HepG2 (cell line): ENCODE results near the gene CCM2. TPM values are rescaled to one million over a fixed set of nuclear protein-coding genes. Genes with fewer than 3 reads are reported as not detected.
"Not testable (repeated sequence)": the region's sequence is repeated elsewhere in the genome, so short reads cannot be mapped to it uniquely, and the experiment has no call there.

Source experiments
- ATAC-seq: fragments of 200-7000 bp; cut with Tn5 transposase; 3 replicates; pipeline ENCODE4 v1.9.1; 2020; ENCODE audit warnings: mild to moderate bottlenecking, moderate library complexity
- BruUV-seq: library from RNA; stranded (reverse); fragments of 400-500 nt; replicated peaks from 2 replicates; lab custom pipeline; 2021; lab: Mats Ljungman, UMichigan
- CTCF ChIA-PET: fragments of 300-600 bp; formaldehyde crosslinking; extraction: SDS; loops from one replicate; lab custom pipeline; 2021; ENCODE audit warnings: low total read pairs, inconsistent platforms, low intra/inter-chr PET ratio; lab: Yijun Ruan, JAX
- POLR2A ChIA-PET: fragments of 350-600 bp; sonication (Branson Sonifier 250); formaldehyde crosslinking; loops from one replicate; lab custom pipeline; 2020; ENCODE audit warnings: antibody characterized with exemption, inconsistent platforms; lab: Yijun Ruan, JAX
- DNase-seq: peaks from one replicate; pipeline ENCODE4 v3.0.0-alpha.2; 2015; ENCODE audit warnings: low spot score
- FAIRE-seq: peaks from 3 replicates; lab custom pipeline; 2011; peaks lifted over from hg19 to GRCh38; lab: Jason Lieb, UNC
- H2AFZ ChIP-seq: one replicate; pipeline ENCODE4 v1.6.1; 2011; ENCODE audit warnings: low read length, inconsistent platforms
- H3K27ac ChIP-seq: fragments of 300-600 bp; 3 replicates; pipeline ENCODE4 v1.8.0; 2011; ENCODE audit warnings: mixed run types, mild to moderate bottlenecking, mixed read lengths, low read length, inconsistent platforms; ENCODE audit not compliant: insufficient read depth; ENCODE audit errors: extremely low read length
- H3K27me3 ChIP-seq, 2 experiments: fragments of 200-600 bp in 1 of 2; 2 replicates in 1 of 2; 3 replicates in 1 of 2; pipeline versions ENCODE4 v1.6.0 to v1.8.0; 2011; ENCODE audit warnings: low read length in 2 of 2, mild to moderate bottlenecking in 2 of 2, moderate library complexity in 2 of 2, inconsistent platforms in 1 of 2; ENCODE audit not compliant: insufficient read depth in 2 of 2, control insufficient read depth in 1 of 2
- H3K36me3 ChIP-seq, 2 experiments: fragments of 200-600 bp in 1 of 2; replicated peaks in 1 of 2; 2 replicates in 1 of 2; 3 replicates in 1 of 2; pipeline versions ENCODE4 v1.5.1 to v1.8.0; 2011; ENCODE audit warnings: low read length in 2 of 2, inconsistent platforms in 1 of 2; ENCODE audit not compliant: insufficient read depth in 2 of 2, control insufficient read depth in 1 of 2
- H3K4me1 ChIP-seq: 2 replicates; pipeline ENCODE4 v1.5.1; 2012; ENCODE audit warnings: low read length, inconsistent platforms; ENCODE audit not compliant: insufficient read depth
- H3K4me2 ChIP-seq: 2 replicates; pipeline ENCODE4 v1.6.0; 2011; ENCODE audit warnings: low read depth, low read length, inconsistent platforms
- H3K4me3 ChIP-seq, 3 experiments: fragments of 200-600 bp in 1 of 3; sonication (generic), shearing (Covaris generic) in 1 of 3; replicated peaks in 1 of 3; 2 replicates each; pipeline ENCODE4 v1.5.1; 2011 to 2016; ENCODE audit warnings: low read length in 3 of 3, inconsistent platforms in 2 of 3, low read depth in 2 of 3, mild to moderate bottlenecking in 2 of 3, control low read depth in 1 of 3, mixed read lengths in 1 of 3; ENCODE audit not compliant: insufficient read depth in 1 of 3
- H3K79me2 ChIP-seq: one replicate; pipeline ENCODE4 v1.6.1; 2011; ENCODE audit warnings: low read length, inconsistent platforms; ENCODE audit not compliant: insufficient read depth
- H3K9ac ChIP-seq: 2 replicates; pipeline ENCODE4 v1.6.0; 2011; ENCODE audit warnings: mild to moderate bottlenecking, low read depth, low read length, inconsistent platforms; ENCODE audit not compliant: insufficient read depth
- H3K9me3 ChIP-seq: 2 replicates; pipeline ENCODE4 v1.5.1; 2012; ENCODE audit warnings: mild to moderate bottlenecking, low read length
- H4K20me1 ChIP-seq: 2 replicates; pipeline ENCODE4 v1.6.0; 2011; ENCODE audit warnings: inconsistent platforms, mild to moderate bottlenecking, low read length, moderate library complexity; ENCODE audit not compliant: insufficient read depth
- ELK4 ChIP-seq: sonication (generic); formaldehyde crosslinking; IDR thresholded peaks from 2 replicates; pipeline ENCODE4 v1.9.0; 2021; ENCODE audit warnings: missing genetic modification reagents, borderline replicate concordance
- ZNF563 ChIP-seq: sonication (generic); formaldehyde crosslinking; IDR thresholded peaks from 2 replicates; pipeline ENCODE4 v1.8.0; 2022; ENCODE audit warnings: mild to moderate bottlenecking, moderate library complexity, missing genetic modification reagents
- ZNF652 ChIP-seq: IDR thresholded peaks from 2 replicates; pipeline ENCODE4 v1.6.1; 2016; ENCODE audit warnings: low read depth, borderline replicate concordance
- ZNF788 ChIP-seq: sonication (generic); formaldehyde crosslinking; IDR thresholded peaks from 2 replicates; pipeline ENCODE4 v1.5.0; 2020; ENCODE audit warnings: mild to moderate bottlenecking, missing genetic modification reagents, borderline replicate concordance
- WGBS: methylation state at CpG from one replicate; pipeline ENCODE4 v1.1.6; 2017; ENCODE audit warnings: low lambda C conversion rate; 5-methylcytosine and 5-hydroxymethylcytosine counted together
- in situ Hi-C: cut with HindIII; loops from 2 replicates; pipeline ENCODE4 v1.10.0; 2017; ENCODE audit warnings: low pct_unique_long_range_greater_than_20kb; ENCODE audit not compliant: extremely low pct_ligation_motif_present
- intact Hi-C: fragments of 100-400 bp; cut with micrococcal nuclease; formaldehyde crosslinking; loops from one replicate; pipeline ENCODE4 v1.10.0; 2022; ENCODE audit not compliant: unreplicated experiment
- polyA plus RNA-seq, 8 experiments: library from polyadenylated mRNA; depleted of rRNA in 3 of 8; stranded (reverse) in 7 of 8; unstranded in 1 of 8; fragments of >200 nt; fragmentation: Illumina TruSeq in 4 of 8; extraction: Trizol in 4 of 8; gene quantifications; 2 replicates each; pipeline versions ENCODE4 v1.2.1 to v1.2.3, GENCODE V29; 2011 to 2016; ENCODE audit warnings: low read depth in 4 of 8, missing spikeins in 1 of 8, mixed read lengths in 1 of 8; ENCODE audit not compliant: insufficient read depth in 1 of 8
- total RNA-seq, 5 experiments: library from RNA; depleted of rRNA; stranded (reverse); fragments of >200 nt; fragmentation: Illumina TruSeq; extraction: Trizol; gene quantifications; 2 replicates each; pipeline ENCODE4 v1.2.3, GENCODE V29; 2016; ENCODE audit warnings: low read depth in 1 of 5

Gene CCM2
- total and polyA plus RNA-seq, 2 of the 13 experiments (the other 11 are each of a cell fraction or from before 2014, with no cell fraction given): 13.7 to 15.8 TPM

GRCh38 chr7:44992004-44992795 is 7.8 kb upstream of the CCM2 start:
- H3K36me3 ChIP-seq, BruUV-seq, ATAC-seq, H3K9ac ChIP-seq, FAIRE-seq, POLR2A ChIA-PET, in situ Hi-C loops, H3K79me2 ChIP-seq, H3K27ac ChIP-seq, intact Hi-C loops, DNase-seq, H3K9me3 ChIP-seq, CTCF ChIA-PET, H3K4me3 ChIP-seq, H4K20me1 ChIP-seq, H2AFZ ChIP-seq, H3K27me3 ChIP-seq, H3K4me2 ChIP-seq: not testable (repeated sequence)
- 76% methylated on average over 14 of the region's 21 CpGs for WGBS
- peak; percentile 72; the same call in 1 of the 2 replicates for TF ChIP-seq ZNF652 (CRISPR knock-in tag)
- peaks cover 22% of the 10 kb centered on the region for H3K4me1 ChIP-seq

GRCh38 chr7:44994877-44995554 is 5.0 kb upstream of the CCM2 start:
- Histone ChIP-seq H3K27me3 (no peaks in the 10 kb centered on the region), H3K4me3 (no peak overlapping the region), H3K9ac (no peak overlapping the region), H3K9me3 (no peaks in the 10 kb centered on the region), H3K4me1 (peaks cover 29% of the 10 kb centered on the region), H2AFZ (no peak overlapping the region), H3K27ac (no peak overlapping the region), H3K4me2 (no peak overlapping the region), H3K36me3 (no peaks in the 10 kb centered on the region), H4K20me1 (no peaks in the 10 kb centered on the region), H3K79me2 (no peaks in the 10 kb centered on the region)
- intact Hi-C loops: no loop called here
- DNase-seq: no peak
- ChIA-PET POLR2A (interaction anchor here (7.0 kb wide), 1 partner anchor 22 kb away, joined by 83 read pairs; no protein-coding TSS in a partner anchor), CTCF (no interaction called here)
- in situ Hi-C loops: no loop called here
- no peak for ATAC-seq
- WGBS: 70% methylated on average over 5 of the region's 5 CpGs
- no peak for TF ChIP-seq ZNF788
- TF ChIP-seq ZNF563: no peak
- no peak for TF ChIP-seq ELK4
- no peak for FAIRE-seq
- no TSS peak for BruUV-seq
